Common myeloid progenitor, CD34-positive (primary cell): Measurements from ENCODE around the gene CCDC71L.

Experiments
- CTCF ChIA-PET: fragments of 350-600 bp; sonication (Branson Sonifier 250); formaldehyde crosslinking; loops from one replicate; lab custom pipeline; 2021; ENCODE audit warnings: antibody characterized with exemption; lab: Charles Lee
- POLR2A ChIA-PET: fragments of 350-600 bp; sonication (Branson Sonifier 250); formaldehyde crosslinking; loops from one replicate; lab custom pipeline; 2021; ENCODE audit warnings: antibody characterized with exemption; lab: Charles Lee
- DNase-seq, 3 donors: peaks; one replicate each; pipeline versions ENCODE4 v3.0.0 to v3.0.0-alpha.2; 2013
- H3K27ac ChIP-seq, 2 experiments: 1 replicate in 1 of 2; 2 replicates in 1 of 2; pipeline ENCODE4 v1.7.0; 2013; ENCODE audit warnings: inconsistent platforms in 2 of 2, low read length in 2 of 2, mild to moderate bottlenecking in 2 of 2, low read depth in 1 of 2, moderate library complexity in 1 of 2; ENCODE audit not compliant: severe bottlenecking in 2 of 2, insufficient read depth in 1 of 2, poor library complexity in 1 of 2
- H3K27me3 ChIP-seq, 5 experiments: replicated peaks in 2 of 5; 1 replicate in 3 of 5; 2 replicates in 2 of 5; pipeline versions ENCODE4 v1.6.1 to v1.7.0; 2013; ENCODE audit warnings: low read length in 4 of 5, mild to moderate bottlenecking in 2 of 5, moderate library complexity in 2 of 5, inconsistent platforms in 1 of 5; ENCODE audit not compliant: insufficient read depth in 5 of 5, control insufficient read depth in 4 of 5
- H3K36me3 ChIP-seq, 4 experiments: 1 replicate in 2 of 4; 2 replicates in 2 of 4; pipeline versions ENCODE4 v1.6.1 to v1.7.0; 2013; ENCODE audit warnings: low read length in 3 of 4, control low read depth in 1 of 4, mild to moderate bottlenecking in 1 of 4; ENCODE audit not compliant: control insufficient read depth in 4 of 4, insufficient read depth in 4 of 4
- H3K4me1 ChIP-seq, 4 experiments: 1 replicate in 3 of 4; 2 replicates in 1 of 4; pipeline versions ENCODE4 v1.6.1 to v1.7.1; 2013; ENCODE audit warnings: low read length in 3 of 4, mild to moderate bottlenecking in 3 of 4, control low read depth in 1 of 4, inconsistent platforms in 1 of 4, moderate library complexity in 1 of 4; ENCODE audit not compliant: control insufficient read depth in 4 of 4, insufficient read depth in 4 of 4; ENCODE audit errors: control extremely low read depth in 1 of 4
- H3K4me3 ChIP-seq, 7 experiments: 1 replicate in 4 of 7; 2 replicates in 3 of 7; pipeline versions ENCODE4 v1.5.1 to v1.7.0; 2013; ENCODE audit warnings: mild to moderate bottlenecking in 7 of 7, low read length in 6 of 7, moderate library complexity in 6 of 7, inconsistent platforms in 2 of 7, low read depth in 2 of 7, control low read depth in 1 of 7; ENCODE audit not compliant: insufficient read depth in 4 of 7, control insufficient read depth in 1 of 7; ENCODE audit errors: extremely low read depth in 1 of 7
- H3K9me3 ChIP-seq, 5 experiments: 1 replicate in 4 of 5; 2 replicates in 1 of 5; pipeline versions ENCODE4 v1.6.1 to v1.7.1; 2013; ENCODE audit warnings: low read length in 4 of 5, mild to moderate bottlenecking in 2 of 5, inconsistent platforms in 1 of 5, low read depth in 1 of 5, moderate library complexity in 1 of 5; ENCODE audit not compliant: control insufficient read depth in 4 of 5, insufficient read depth in 2 of 5; ENCODE audit errors: control extremely low read depth in 1 of 5
- WGBS: methylation state at CpG from one replicate; pipeline ENCODE4 v1.1.5; 2013; ENCODE audit not compliant: insufficient coverage; 5-methylcytosine and 5-hydroxymethylcytosine counted together

Gene CCDC71L

GRCh38 chr7:106671160-106671559 lies 10.2 kb upstream of the CCDC71L start:
- Histone ChIP-seq H3K36me3 (no peaks in the 10 kb centered on the region), H3K9me3 (no peaks in the 10 kb centered on the region), H3K4me3 (no peak overlapping the region), H3K27me3 (no peaks in the 10 kb centered on the region), H3K4me1 (no peaks in the 10 kb centered on the region), H3K27ac (no peak overlapping the region)
- POLR2A ChIA-PET, result no interaction called here
- WGBS, result no CpG with 5 or more reads among the region's 1 CpG
- CTCF ChIA-PET, result no interaction called here
- no peak for DNase-seq

- no peak overlapping the region for H3K4me3 ChIP-seq
- no peak overlapping the region for H3K27ac ChIP-seq
- no peaks in the 10 kb centered on the region for H3K36me3 ChIP-seq
- no peak for DNase-seq
- ChIA-PET POLR2A (no interaction called here), CTCF (interaction anchor here (1.3 to 1.6 kb wide), 2 partner anchors 9 to 10 kb away, joined by 4 to 8 read pairs; partner anchors contain the start of gene CCDC71L)
- H3K9me3 ChIP-seq, result no peaks in the 10 kb centered on the region
- no peaks in the 10 kb centered on the region for H3K27me3 ChIP-seq
- H3K4me1 ChIP-seq, result no peaks in the 10 kb centered on the region
- 100% methylated on average over 4 of the region's 6 CpGs for WGBS
Measured at GRCh38 chr7:106668861-106669524, 8.0 kb upstream of the CCDC71L start.

GRCh38 chr7:106666353-106666752 lies 5.4 kb upstream of the CCDC71L start:
- WGBS, result 100% methylated on average over 1 of the region's 2 CpGs
- ChIA-PET CTCF (no interaction called here), POLR2A (interaction anchor here (0.6 kb wide), 1 partner anchor 170 kb away, joined by 3 read pairs; no protein-coding TSS in a partner anchor)
- no peak overlapping the region for H3K27ac ChIP-seq
- peaks cover 0 to 1% (median 0%) of the 10 kb centered on the region in 4 experiments for H3K4me1 ChIP-seq
- no peak for DNase-seq
- H3K4me3 ChIP-seq, result no peak overlapping the region
- H3K9me3 ChIP-seq, result no peaks in the 10 kb centered on the region
- no peaks in the 10 kb centered on the region for H3K27me3 ChIP-seq
- H3K36me3 ChIP-seq, result no peaks in the 10 kb centered on the region

DNA sequence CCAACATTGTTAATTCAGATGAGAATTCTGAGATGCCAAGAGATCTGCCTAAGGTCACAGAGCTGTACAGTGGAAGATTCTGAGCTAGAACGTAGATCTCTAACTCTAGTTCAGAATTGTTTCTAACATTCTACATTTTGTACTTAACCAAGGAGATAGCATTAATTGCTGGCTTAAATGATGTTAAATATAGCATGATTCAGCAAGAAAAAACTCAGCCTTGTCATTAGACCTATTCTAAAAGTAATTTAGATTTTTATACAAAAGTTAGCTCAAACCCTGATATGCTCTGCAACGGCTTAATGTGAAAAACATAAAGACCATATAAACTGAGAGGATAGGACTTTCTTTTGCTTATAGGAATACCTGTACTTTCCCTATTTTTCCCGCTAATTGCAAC lies 3.4 kb upstream of the CCDC71L start:
- ChIA-PET POLR2A (no interaction called here), CTCF (interaction anchor here (1.0 to 2.7 kb wide), 4 partner anchors 8 to 72 kb away, joined by 3 to 20 read pairs (median 4); no protein-coding TSS in a partner anchor)
- peaks cover 2 to 7% (median 4%) of the 10 kb centered on the region in 4 experiments for H3K4me1 ChIP-seq
- H3K9me3 ChIP-seq, result no peaks in the 10 kb centered on the region
- H3K36me3 ChIP-seq, result no peaks in the 10 kb centered on the region
- no peak overlapping the region for H3K27ac ChIP-seq
- no peaks in the 10 kb centered on the region for H3K27me3 ChIP-seq
- WGBS, result no CpG with 5 or more reads among the region's 3 CpGs
- DNase-seq, result no peak
- no peak overlapping the region for H3K4me3 ChIP-seq

DNA sequence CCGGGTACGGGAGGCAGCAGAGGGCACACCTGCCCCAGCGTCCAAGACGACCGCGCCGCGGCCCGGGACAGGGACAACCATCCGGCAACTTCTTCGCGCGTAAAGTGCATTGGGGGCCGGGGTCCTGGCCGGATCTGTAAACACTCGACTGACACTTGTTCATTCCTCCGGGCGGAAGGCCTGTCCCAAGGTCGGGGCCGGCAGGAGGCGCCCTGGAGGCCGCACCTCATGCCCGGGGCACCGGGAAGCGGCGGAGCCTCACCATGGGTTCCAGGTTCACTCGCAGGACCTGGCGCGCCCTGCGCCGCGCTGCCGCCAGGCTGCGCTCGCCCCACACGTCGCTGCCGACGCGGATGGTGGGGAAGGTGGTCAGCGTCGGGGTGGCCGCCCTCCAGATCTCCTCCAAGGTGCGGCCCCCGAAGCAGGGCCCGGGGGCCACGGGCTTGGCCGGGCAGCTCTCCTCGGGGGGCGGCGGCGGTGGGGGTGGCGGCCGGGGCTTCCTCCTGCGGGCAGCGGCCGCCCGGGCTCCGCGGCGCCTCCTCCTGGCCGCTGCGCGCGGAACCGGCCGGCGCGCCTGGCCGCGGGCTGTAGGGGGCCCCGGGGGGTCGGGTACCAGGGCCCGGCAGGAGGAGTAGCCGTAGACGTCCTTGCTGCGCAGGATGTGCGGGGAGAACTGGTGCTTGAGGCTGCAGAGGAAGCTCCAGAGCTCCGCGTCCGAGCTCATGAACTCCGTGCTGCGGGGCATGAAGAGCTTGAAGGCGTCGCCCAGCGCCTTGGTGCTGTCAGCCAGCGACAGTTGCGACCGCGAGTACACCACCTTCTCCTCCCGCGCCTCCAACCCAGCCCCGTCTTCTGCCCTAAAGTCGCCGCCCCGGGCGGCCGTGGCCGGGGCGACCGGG lies 746 bp downstream of the CCDC71L start:
- CTCF ChIA-PET, result interaction anchor here (0.7 to 5.6 kb wide), 23 partner anchors 9 to 484 kb away, joined by 3 to 93 read pairs (median 4); no protein-coding TSS in a partner anchor
- no peaks in the 10 kb centered on the region for H3K27me3 ChIP-seq

DNA sequence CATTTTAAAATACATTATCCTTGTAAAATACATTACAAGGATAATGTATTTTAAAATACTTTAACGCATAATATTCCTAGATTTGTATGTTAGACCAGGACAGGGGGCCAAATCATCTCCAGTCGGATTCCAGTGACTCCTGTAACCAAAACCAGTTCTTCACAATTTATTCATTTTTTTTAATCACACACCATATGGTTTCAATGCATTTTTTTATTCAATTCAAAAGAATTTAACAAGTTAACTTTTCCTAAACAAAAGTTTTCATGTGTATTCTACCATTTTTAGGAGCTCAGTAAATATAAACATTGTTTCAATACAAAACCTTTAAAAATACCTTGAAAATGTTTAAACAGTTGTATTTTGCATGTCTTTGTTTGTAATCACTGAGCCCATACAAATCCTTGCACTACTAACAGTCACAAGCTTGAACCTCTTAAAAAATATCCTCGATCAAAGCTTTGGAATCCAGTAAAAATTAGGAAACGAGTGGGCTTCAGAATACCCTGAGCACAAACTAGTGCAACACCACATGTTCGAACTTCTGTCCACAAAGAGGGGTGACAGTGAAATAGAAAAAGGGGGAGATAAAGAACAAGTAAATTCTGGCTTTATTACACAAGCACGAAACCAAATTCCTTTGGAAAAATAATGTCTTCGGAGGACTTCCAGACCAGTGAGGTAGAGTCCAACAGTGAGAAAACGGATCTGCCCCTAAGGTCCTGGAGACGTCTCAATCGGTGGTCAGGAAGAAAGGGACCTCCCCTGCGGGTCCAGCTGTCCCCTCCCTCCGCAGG lies 1.6 kb downstream of the CCDC71L start:
- H3K27me3 ChIP-seq, result no peaks in the 10 kb centered on the region
- POLR2A ChIA-PET, result no interaction called here
- no peaks in the 10 kb centered on the region for H3K36me3 ChIP-seq
- WGBS, result 4% methylated on average over 6 of the region's 12 CpGs
- H3K4me3 ChIP-seq, result peak overlapping the region; percentile 77 to 97 (median 91)
- H3K4me1 ChIP-seq, result peaks cover 13 to 25% (median 19%) of the 10 kb centered on the region in 4 experiments
- CTCF ChIA-PET, result interaction anchor here (0.6 to 5.6 kb wide), 19 partner anchors 10 to 483 kb away, joined by 3 to 93 read pairs (median 4); no protein-coding TSS in a partner anchor
- H3K9me3 ChIP-seq, result no peaks in the 10 kb centered on the region
- DNase-seq, result peak in 1 of 3 donors; percentile 8
- peak overlapping the region; percentile 55 to 87 for H3K27ac ChIP-seq

More for the DNA sequence above, 746 bp downstream of the CCDC71L start:
- Histone ChIP-seq H3K4me3 (peak overlapping the region; percentile 82 to 97 (median 91)), H3K36me3 (no peaks in the 10 kb centered on the region), H3K4me1 (peaks cover 13 to 25% (median 19%) of the 10 kb centered on the region in 4 experiments), H3K27ac (peak overlapping the region; percentile 55 to 87), H3K9me3 (no peaks in the 10 kb centered on the region)
- under 1% methylated on average over 75 of the region's 101 CpGs for WGBS
- DNase-seq, result peak; percentile 88 to 90 (median 89)
- POLR2A ChIA-PET, result interaction anchor here (0.9 to 1.0 kb wide), 2 partner anchors 70 to 76 kb away, joined by 3 to 5 read pairs; no protein-coding TSS in a partner anchor
